ENCODE measurements around the gene BLMH. TPM values are rescaled to one million over a fixed set of nuclear protein-coding genes. Genes with fewer than 3 reads are reported as not detected.

Gene BLMH
- total and polyA plus RNA-seq, 9 of the 15 experiments (the other 6 are each of a cell fraction or from before 2014, with no cell fraction given) = 26.0 to 118 (median 67.3) TPM

DNA sequence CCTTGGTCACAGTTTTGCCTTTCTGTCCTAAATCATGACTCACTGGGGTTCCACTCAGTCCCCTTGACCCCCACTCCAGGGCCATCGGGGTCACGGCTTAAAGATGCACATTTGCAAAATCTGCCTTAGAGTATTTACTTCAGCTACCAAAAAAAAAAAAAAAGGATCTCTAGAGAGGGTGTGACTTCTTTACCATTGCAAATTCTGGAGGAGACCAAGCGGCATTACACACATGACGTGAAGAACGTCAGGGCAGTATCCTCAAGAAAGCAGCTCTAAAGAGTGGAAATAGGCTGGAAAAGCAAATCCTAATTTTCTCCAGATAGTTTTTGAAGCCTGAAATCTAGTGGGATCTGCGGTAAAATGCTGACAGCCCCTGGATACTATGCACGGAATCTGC lies 81.8 kb downstream of the BLMH start:
- WGBS (ENCODE audit: insufficient coverage, low coverage, missing lambda C conversion rate) = 35% methylated on average over 7 of the region's 7 CpGs
- peaks cover 9 to 32% of the 10 kb centered on the region in 2 experiments; a peak in 4 of 5 replicates for H3K27me3 ChIP-seq (ENCODE audit: control insufficient read depth in 2 of 2, insufficient read depth in 2 of 2, low read length in 2 of 2)
- no peak for FAIRE-seq
- H4K20me1 ChIP-seq (replicated peaks; ENCODE audit: control insufficient read depth, insufficient read depth, low read length) = no peaks in the 10 kb centered on the region
- no peak overlapping the region for H3K4me3 ChIP-seq
- intact Hi-C loops (cut with micrococcal nuclease) = loop anchor here (10.0 kb wide), 1 partner anchor 105 kb away; no protein-coding TSS in a partner anchor
- no peaks in the 10 kb centered on the region for H3K4me1 ChIP-seq (replicated peaks in 1 of 2; ENCODE audit: control insufficient read depth in 2 of 2, insufficient read depth in 2 of 2, low read length in 2 of 2)
- TF ChIP-seq, protein P1, sequence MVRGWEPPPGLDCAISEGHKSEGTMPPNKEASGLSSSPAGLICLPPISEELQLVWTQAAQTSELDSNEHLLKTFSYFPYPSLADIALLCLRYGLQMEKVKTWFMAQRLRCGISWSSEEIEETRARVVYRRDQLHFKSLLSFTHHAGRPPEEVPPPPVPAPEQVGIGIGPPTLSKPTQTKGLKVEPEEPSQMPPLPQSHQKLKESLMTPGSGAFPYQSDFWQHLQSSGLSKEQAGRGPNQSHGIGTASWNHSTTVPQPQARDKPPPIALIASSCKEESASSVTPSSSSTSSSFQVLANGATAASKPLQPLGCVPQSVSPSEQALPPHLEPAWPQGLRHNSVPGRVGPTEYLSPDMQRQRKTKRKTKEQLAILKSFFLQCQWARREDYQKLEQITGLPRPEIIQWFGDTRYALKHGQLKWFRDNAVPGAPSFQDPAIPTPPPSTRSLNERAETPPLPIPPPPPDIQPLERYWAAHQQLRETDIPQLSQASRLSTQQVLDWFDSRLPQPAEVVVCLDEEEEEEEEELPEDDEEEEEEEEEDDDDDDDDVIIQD (CRISPR knock-in tag; IDR thresholded peaks at IDR 0.05) = no peak
- TF ChIP-seq NFXL1 (CRISPR knock-in tag; IDR thresholded peaks at IDR 0.05) = no peak
- no peak for TF ChIP-seq IRF2 (CRISPR knock-in tag; IDR thresholded peaks at IDR 0.05)
- no peak for TF ChIP-seq HDAC8 (tag; IDR thresholded peaks at IDR 0.05)
- no peak for TF ChIP-seq CBX5 (IDR thresholded peaks at IDR 0.05; ENCODE audit: borderline replicate concordance, low read depth)
- no peak for TF ChIP-seq HMGN3 (IDR thresholded peaks at IDR 0.05; ENCODE audit: borderline replicate concordance, extremely low read depth, insufficient read length, low read depth, low read length)
- H3K4me2 ChIP-seq (ENCODE audit: insufficient read depth, low read length) = no peak overlapping the region
- H3K36me3 ChIP-seq (ENCODE audit: control insufficient read depth, insufficient read depth, low read length) = no peaks in the 10 kb centered on the region
- in situ Hi-C loops (cut with MboI) = no loop called here
- no peak for DNase-seq (ENCODE audit: extremely low read depth in 1 of 4, low spot score in 3 of 4)
- POLR2A ChIA-PET = no interaction called here
- H3K27ac ChIP-seq (ENCODE audit: extremely low read depth, low read depth, low read length) = no peak overlapping the region
- no peaks in the 10 kb centered on the region for H3K79me2 ChIP-seq (ENCODE audit: control insufficient read depth, insufficient read depth, low read length)
- H3K9me1 ChIP-seq (ENCODE audit: control insufficient read depth, insufficient read depth, low read length) = no peaks in the 10 kb centered on the region
- H3K9ac ChIP-seq (ENCODE audit: insufficient read depth in 1 of 2, low read depth in 2 of 2, low read length in 2 of 2) = no peak overlapping the region
- H2AFZ ChIP-seq (ENCODE audit: low read depth, low read length) = no peak overlapping the region
- H3K9me3 ChIP-seq (replicated peaks; ENCODE audit: control insufficient read depth, insufficient read depth, low read depth, low read length) = no peaks in the 10 kb centered on the region
- ATAC-seq = no peak
- no TSS peak for BruUV-seq (replicated peaks)
- CTCF ChIA-PET (ENCODE audit: low intra/inter-chr PET ratio) = no interaction called here

Data from K562 (cell line).